ENCODE measurements around the gene MACROD2.

DNA sequence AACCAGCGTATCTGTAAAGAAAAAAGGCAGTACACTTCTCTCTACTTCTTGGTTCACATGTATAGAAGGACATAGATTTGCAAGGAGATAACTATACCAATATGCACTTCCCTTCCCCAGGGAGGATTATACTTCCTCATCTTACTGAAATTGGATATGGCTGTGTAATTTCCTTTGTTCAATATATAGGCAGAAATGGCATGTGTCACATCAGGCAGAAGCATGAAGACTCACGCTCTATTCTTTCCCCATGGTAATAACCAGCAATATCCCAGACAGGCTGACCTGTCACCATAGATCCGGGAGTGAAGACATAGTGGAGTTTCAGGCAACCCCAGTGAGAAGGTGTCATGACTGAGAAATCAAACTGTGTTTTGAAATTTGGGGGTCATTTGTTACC is 2059.7 kb downstream of the MACROD2 start:
- TF ChIP-seq, protein P1, sequence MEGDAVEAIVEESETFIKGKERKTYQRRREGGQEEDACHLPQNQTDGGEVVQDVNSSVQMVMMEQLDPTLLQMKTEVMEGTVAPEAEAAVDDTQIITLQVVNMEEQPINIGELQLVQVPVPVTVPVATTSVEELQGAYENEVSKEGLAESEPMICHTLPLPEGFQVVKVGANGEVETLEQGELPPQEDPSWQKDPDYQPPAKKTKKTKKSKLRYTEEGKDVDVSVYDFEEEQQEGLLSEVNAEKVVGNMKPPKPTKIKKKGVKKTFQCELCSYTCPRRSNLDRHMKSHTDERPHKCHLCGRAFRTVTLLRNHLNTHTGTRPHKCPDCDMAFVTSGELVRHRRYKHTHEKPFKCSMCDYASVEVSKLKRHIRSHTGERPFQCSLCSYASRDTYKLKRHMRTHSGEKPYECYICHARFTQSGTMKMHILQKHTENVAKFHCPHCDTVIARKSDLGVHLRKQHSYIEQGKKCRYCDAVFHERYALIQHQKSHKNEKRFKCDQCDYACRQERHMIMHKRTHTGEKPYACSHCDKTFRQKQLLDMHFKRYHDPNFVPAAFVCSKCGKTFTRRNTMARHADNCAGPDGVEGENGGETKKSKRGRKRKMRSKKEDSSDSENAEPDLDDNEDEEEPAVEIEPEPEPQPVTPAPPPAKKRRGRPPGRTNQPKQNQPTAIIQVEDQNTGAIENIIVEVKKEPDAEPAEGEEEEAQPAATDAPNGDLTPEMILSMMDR (IDR thresholded peaks at IDR 0.05), result no peak
- no peak for TF ChIP-seq ZFX (IDR thresholded peaks at IDR 0.05; ENCODE audit: borderline replicate concordance)
